Hepatocyte (in vitro differentiated cells): ENCODE measurements around the gene NXPH2. TPM values are rescaled to one million over a fixed set of nuclear protein-coding genes. Genes with fewer than 3 reads are reported as not detected.

ENCODE experiments used
- DNase-seq: peaks from one replicate; pipeline ENCODE4 v3.0.0-alpha.2; 2016; ENCODE audit warnings: low spot score
- H2AFZ ChIP-seq: fragments of 200-600 bp; sonication (generic); 2 replicates; pipeline ENCODE4 v1.6.0; 2016; ENCODE audit warnings: antibody characterized with exemption, mild to moderate bottlenecking
- H3K27ac ChIP-seq: fragments of 200-600 bp; sonication (generic); 2 replicates; pipeline ENCODE4 v1.5.1; 2016; ENCODE audit warnings: mild to moderate bottlenecking
- H3K27me3 ChIP-seq: fragments of 200-600 bp; sonication (generic); 2 replicates; pipeline ENCODE4 v1.6.1; 2016
- H3K36me3 ChIP-seq: fragments of 200-600 bp; sonication (generic); replicated peaks from 2 replicates; pipeline ENCODE4 v1.5.1; 2016; ENCODE audit warnings: low read depth; ENCODE audit not compliant: insufficient read depth
- H3K4me1 ChIP-seq: fragments of 200-600 bp; sonication (generic); 2 replicates; pipeline ENCODE4 v1.5.1; 2016; ENCODE audit warnings: mild to moderate bottlenecking, moderate library complexity; ENCODE audit not compliant: insufficient read depth
- H3K4me2 ChIP-seq: fragments of 200-600 bp; sonication (generic); 2 replicates; pipeline ENCODE4 v1.6.0; 2016
- H3K4me3 ChIP-seq: fragments of 200-600 bp; sonication (generic); 2 replicates; pipeline ENCODE4 v1.5.1; 2016; ENCODE audit warnings: mild to moderate bottlenecking
- H3K79me2 ChIP-seq: fragments of 200-600 bp; sonication (generic); 2 replicates; pipeline ENCODE4 v1.6.0; 2017; ENCODE audit warnings: mild to moderate bottlenecking
- H3K9me2 ChIP-seq: fragments of 200-600 bp; sonication (generic); replicated peaks from 2 replicates; pipeline ENCODE4 v1.6.0; 2017; ENCODE audit warnings: mild to moderate bottlenecking; ENCODE audit not compliant: insufficient read depth
- H3K9me3 ChIP-seq: fragments of 200-600 bp; sonication (generic); 2 replicates; pipeline ENCODE4 v1.5.1; 2016; ENCODE audit warnings: low read depth, mild to moderate bottlenecking
- H4K20me1 ChIP-seq: fragments of 200-600 bp; sonication (generic); 2 replicates; pipeline ENCODE4 v1.6.0; 2016; ENCODE audit warnings: mild to moderate bottlenecking; ENCODE audit not compliant: insufficient read depth, poor library complexity, severe bottlenecking
- CTCF ChIP-seq: fragments of 200-600 bp; sonication (generic); IDR thresholded peaks from 2 replicates; pipeline ENCODE4 v1.5.1; 2016; ENCODE audit warnings: antibody characterized with exemption, mild to moderate bottlenecking; ENCODE audit not compliant: poor library complexity
- EZH2 ChIP-seq: fragments of 200-600 bp; sonication (generic); IDR thresholded peaks from 2 replicates; pipeline ENCODE4 v1.6.1; 2016; ENCODE audit warnings: antibody characterized with exemption, mild to moderate bottlenecking, borderline replicate concordance
- EZH2phosphoT487 ChIP-seq: fragments of 200-600 bp; sonication (generic); IDR thresholded peaks from one replicate; pipeline ENCODE4 v1.6.1; 2018; ENCODE audit warnings: antibody characterized with exemption, mild to moderate bottlenecking, low read depth, moderate library complexity; ENCODE audit not compliant: unreplicated experiment, severe bottlenecking
- WGBS: methylation state at CpG from one replicate; pipeline ENCODE4 v1.1.6; 2016; ENCODE audit warnings: low lambda C conversion rate; ENCODE audit errors: missing lambda C conversion rate; 5-methylcytosine and 5-hydroxymethylcytosine counted together
- polyA plus RNA-seq: library from polyadenylated mRNA; unstranded; fragments of >200 nt; fragmentation: Nextera tagmentation; extraction: Ambion mirVana; gene quantifications from 2 replicates; pipeline ENCODE4 v1.2.1, GENCODE V29; 2016
- total RNA-seq: library from RNA; depleted of rRNA; stranded (reverse); fragments of >200 nt; gene quantifications from 2 replicates; pipeline ENCODE4 v1.2.3, GENCODE V29; 2014

Gene NXPH2
- total and polyA plus RNA-seq, 2 experiments from 2014 or later = 1.5 to 6.3 TPM

DNA sequence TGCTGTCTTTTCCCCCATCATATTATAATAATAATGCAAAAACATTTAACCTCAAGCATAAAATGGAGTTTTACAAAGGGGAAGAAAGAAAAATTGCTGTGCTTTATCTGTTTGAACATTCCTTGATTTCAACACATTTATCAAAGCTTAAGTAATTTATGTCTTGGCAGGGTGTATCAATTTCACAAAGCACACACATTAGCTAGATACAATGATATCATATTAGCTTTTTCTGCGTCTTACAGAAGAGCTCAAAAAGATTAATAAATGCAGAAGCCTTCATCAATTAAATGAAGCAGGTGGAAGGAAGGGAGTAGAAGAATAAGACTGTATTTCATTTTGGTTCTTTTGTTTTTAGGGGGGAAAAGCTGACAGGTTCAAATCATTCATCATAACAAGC, 103.0 kb downstream of the NXPH2 start:
- no peaks in the 10 kb centered on the region for H3K79me2 ChIP-seq
- H3K9me3 ChIP-seq = no peaks in the 10 kb centered on the region
- H3K4me1 ChIP-seq = no peaks in the 10 kb centered on the region
- 84% methylated on average over 1 of the region's 1 CpG for WGBS
- H3K9me2 ChIP-seq = no peaks in the 10 kb centered on the region
- H3K4me2 ChIP-seq = no peak overlapping the region
- no peak overlapping the region for H3K4me3 ChIP-seq
- no peak overlapping the region for H3K27ac ChIP-seq
- H3K27me3 ChIP-seq = no peaks in the 10 kb centered on the region
- TF ChIP-seq CTCF = no peak
- TF ChIP-seq EZH2phosphoT487 = no peak
- no peak for TF ChIP-seq EZH2
- no peaks in the 10 kb centered on the region for H3K36me3 ChIP-seq
- H2AFZ ChIP-seq = no peak overlapping the region
- DNase-seq = no peak
- H4K20me1 ChIP-seq = no peaks in the 10 kb centered on the region

DNA sequence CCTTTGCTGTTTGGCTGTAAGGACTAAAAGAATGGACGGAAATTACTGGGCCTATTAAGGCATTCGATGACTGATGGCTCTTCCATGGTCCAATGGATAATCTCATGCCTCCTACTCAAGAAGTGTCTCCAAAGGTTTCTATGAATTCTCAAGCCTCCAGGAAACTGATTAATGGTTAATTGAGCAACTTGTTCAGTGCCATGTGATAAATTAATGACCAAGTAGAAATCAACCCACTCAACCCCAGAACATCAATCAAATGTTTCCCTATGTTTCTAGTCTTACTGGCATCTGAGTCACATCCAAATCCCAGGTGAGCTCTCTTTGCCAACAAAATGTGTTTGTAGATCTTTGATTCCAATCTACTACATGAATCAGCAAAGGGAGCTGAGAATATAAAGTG, 103.6 kb downstream of the NXPH2 start:
- TF ChIP-seq EZH2phosphoT487 = no peak
- no peak for TF ChIP-seq EZH2
- no peak for TF ChIP-seq CTCF
- no peaks in the 10 kb centered on the region for H3K27me3 ChIP-seq
- no peaks in the 10 kb centered on the region for H3K4me1 ChIP-seq
- H3K36me3 ChIP-seq = no peaks in the 10 kb centered on the region
- no peaks in the 10 kb centered on the region for H3K79me2 ChIP-seq
- DNase-seq = no peak
- H3K4me2 ChIP-seq = no peak overlapping the region
- WGBS = 94% methylated on average over 2 of the region's 2 CpGs
- H3K9me3 ChIP-seq = no peaks in the 10 kb centered on the region
- no peaks in the 10 kb centered on the region for H4K20me1 ChIP-seq
- no peak overlapping the region for H2AFZ ChIP-seq
- no peaks in the 10 kb centered on the region for H3K9me2 ChIP-seq
- no peak overlapping the region for H3K4me3 ChIP-seq
- no peak overlapping the region for H3K27ac ChIP-seq

- no peaks in the 10 kb centered on the region for H3K27me3 ChIP-seq
- no peak overlapping the region for H3K4me3 ChIP-seq
- no peaks in the 10 kb centered on the region for H3K79me2 ChIP-seq
- no peak overlapping the region for H3K4me2 ChIP-seq
- no peaks in the 10 kb centered on the region for H3K9me2 ChIP-seq
- H4K20me1 ChIP-seq = no peaks in the 10 kb centered on the region
- no peaks in the 10 kb centered on the region for H3K4me1 ChIP-seq
- no peaks in the 10 kb centered on the region for H3K9me3 ChIP-seq
- 89% methylated on average over 10 of the region's 10 CpGs for WGBS
- no peak for DNase-seq
- no peak for TF ChIP-seq CTCF
- no peak for TF ChIP-seq EZH2phosphoT487
- no peak for TF ChIP-seq EZH2
- H3K36me3 ChIP-seq = no peaks in the 10 kb centered on the region
- H2AFZ ChIP-seq = no peak overlapping the region
- no peak overlapping the region for H3K27ac ChIP-seq
Observed at GRCh38 chr2:138671566-138671965, 108.6 kb downstream of the NXPH2 start.

DNA sequence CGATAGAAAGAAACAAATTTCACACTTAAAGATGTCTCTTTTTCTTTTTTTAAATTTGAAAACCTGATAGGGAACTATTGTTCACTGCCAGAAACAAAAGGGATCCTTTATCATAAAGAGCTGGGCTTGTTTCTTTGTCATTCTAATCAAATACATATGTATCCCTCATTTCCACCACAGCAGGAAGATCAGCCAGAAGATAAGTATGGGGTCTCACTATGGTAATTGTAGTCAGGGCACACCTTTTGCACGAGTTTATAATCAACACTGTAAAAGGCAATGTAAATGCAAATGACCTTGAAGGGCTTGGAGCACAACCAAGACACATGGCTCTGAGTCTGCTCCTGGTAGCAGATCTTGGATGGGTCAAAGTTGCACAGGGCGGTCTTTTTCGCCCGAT, 109.5 kb downstream of the NXPH2 start:
- no peaks in the 10 kb centered on the region for H3K9me2 ChIP-seq
- no peak overlapping the region for H2AFZ ChIP-seq
- H3K27ac ChIP-seq = no peak overlapping the region
- H4K20me1 ChIP-seq = no peaks in the 10 kb centered on the region
- H3K36me3 ChIP-seq = no peaks in the 10 kb centered on the region
- H3K27me3 ChIP-seq = no peaks in the 10 kb centered on the region
- WGBS = 76% methylated on average over 5 of the region's 5 CpGs
- no peaks in the 10 kb centered on the region for H3K4me1 ChIP-seq
- no peak overlapping the region for H3K4me2 ChIP-seq
- no peak for DNase-seq
- TF ChIP-seq CTCF = no peak
- TF ChIP-seq EZH2 = no peak
- no peak for TF ChIP-seq EZH2phosphoT487
- no peaks in the 10 kb centered on the region for H3K79me2 ChIP-seq
- H3K9me3 ChIP-seq = no peaks in the 10 kb centered on the region
- H3K4me3 ChIP-seq = no peak overlapping the region
